HPDE6-E6E7 (cell line): Measurements from ENCODE around the gene METTL25.

Experiments
- DNase-seq: peaks from one replicate; pipeline ENCODE4 v3.0.0; 2011; ENCODE audit warnings: missing footprints; ENCODE audit errors: extremely low spot score

The METTL25 gene

DNA sequence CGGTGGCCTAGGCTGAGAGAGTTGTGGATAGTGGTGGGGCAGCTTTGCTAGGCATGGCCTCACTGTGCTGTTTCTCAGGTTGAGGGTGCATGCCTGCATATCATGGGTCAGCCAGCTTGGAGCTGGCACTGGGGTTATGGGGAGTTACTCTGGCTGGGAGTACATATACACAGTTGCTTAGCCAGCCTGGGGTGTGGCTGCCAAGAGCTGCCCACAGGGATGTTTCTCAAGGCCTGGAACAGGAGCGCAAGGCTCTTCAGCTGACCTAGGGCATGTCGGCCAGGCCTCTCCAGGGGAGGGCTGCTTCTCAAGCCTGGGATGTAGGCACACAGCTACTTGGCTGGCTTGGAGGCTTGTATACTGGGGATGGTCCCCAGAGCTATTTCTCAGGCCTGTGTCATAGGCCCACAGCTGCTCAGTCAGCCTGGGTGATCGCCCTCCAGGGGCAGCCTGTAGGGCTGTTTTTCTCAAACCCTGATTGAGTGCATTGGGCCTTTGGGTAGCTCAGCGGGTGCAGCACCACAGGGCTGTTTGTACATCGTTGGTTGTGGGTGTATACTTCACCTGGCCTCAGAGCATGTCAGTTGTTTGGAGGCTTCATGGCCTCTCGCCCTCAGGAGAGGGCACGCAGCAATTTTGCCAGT is 114.9 kb downstream of the METTL25 start:
- DNase-seq = no peak

DNA sequence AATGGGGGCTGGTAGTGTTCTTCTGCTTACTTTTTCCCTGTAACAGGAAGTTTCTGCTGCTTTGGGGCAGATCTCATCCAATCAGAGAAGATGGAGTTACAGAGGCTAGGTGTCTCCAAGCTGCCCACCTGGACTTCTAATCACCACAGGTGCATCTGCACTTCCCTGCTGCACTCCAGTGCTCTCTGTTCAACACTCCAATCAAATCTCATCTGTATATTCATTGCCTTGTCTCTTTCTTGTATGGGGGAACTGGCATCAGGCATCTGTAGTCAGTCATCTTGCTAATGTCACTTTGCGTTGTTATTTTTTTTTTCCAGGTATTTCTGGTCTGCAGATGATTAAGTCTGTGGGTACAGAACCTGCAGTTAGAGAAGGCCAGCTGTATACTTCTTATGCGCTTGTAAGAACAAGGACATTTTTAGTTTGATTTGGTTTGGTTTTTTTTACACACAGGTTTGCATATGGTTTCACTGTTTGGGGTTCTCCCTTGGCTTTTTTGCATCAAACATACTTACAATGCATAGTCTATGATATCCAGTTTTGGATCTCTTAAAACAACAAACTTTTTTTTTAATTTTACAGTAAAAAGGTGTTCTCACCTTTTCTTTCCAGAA is 116.0 kb downstream of the METTL25 start:
- no peak for DNase-seq

DNA sequence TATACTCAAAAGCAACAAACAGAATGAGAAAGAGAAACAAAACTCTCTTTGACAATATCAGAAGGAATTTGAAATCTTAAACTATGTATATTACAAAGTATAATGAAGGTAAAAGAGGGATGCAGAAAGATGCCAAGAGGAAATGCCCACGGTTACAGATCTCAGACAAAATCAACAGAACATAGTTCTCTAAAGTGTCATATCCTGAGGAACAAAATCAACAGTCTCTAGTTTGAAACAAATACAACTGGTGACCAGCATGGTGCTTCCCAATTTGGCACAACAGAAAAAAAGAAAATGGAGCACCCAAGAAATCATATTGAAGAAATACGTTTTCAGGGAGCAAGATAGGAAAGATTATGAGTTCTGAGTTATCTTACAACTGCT is 116.5 kb downstream of the METTL25 start:
- DNase-seq = no peak

DNA sequence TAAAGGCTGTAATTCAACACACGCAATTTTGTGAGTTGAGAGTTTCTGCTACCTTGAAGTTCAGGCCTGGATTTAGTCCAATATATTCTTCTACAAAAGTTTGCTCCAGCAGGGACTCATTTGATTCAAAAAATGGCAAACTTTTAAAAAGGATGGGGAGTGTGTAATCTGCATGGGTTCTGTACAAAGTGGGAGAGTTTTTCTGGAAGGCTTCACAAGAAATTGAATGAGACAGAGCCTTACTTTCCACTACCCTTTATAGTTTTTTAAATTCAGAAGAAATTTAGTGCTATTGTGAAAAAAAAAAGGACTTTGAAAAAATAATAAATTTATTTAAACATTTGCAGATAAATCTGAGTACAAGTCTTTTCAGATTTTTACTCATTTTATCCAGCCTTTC is 116.9 kb downstream of the METTL25 start:
- no peak for DNase-seq

DNA sequence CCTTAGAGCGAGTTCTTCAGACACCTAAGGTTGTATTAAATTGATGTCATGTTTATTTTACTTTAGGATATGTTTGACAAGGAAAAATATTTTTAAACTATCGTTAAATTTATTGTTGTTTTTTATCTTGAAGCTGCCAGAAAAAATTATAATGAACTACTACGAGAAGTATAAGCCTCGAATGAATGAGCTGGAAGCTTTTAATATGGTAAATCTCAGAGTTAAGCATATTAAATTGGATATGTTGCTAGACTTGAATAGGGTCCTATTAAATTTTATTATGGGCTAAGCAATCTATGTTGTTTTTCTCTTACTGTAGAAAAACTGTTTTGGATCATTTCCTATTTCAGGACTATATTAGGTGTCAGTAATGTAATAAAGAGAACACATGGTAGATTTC is 118.2 kb downstream of the METTL25 start:
- no peak for DNase-seq

DNA sequence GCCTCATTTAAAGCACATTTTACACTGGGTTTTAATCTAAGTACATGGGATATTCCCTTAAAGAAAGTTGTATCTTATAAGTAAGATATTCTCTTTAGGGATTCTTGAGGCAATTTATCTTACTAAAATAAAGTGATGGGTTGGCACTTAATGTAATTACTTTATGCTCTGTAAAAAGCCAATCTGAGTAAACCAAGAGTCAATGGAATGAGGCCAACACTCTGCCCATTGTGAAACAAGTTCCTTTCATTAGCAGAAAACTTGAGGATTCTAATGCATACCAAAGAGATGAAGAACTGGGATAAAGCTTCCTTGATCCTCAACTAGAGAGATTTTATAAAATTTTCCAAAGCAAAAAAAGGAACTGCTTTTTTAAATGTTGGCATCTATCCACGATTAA is 121.2 kb downstream of the METTL25 start:
- DNase-seq = no peak

DNA sequence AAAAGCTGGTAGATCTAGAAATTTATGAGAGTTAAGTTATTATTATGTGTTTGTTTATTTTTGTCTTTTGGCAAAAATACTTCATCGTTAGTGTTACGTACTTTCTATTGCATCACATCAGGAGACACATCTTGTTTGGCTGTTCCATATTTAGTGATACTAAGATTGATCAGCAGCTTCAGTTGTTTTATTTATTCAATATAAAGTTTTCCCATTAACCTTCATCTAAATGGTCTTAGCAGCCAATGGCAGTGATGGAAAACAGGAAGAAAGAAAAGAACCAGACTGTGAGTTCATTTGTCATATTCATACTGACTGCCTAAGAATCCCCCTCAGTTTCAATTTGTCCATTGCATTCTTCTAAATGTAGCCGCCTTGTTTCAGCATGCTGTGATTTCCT is 122.3 kb downstream of the METTL25 start:
- no peak for DNase-seq

DNA sequence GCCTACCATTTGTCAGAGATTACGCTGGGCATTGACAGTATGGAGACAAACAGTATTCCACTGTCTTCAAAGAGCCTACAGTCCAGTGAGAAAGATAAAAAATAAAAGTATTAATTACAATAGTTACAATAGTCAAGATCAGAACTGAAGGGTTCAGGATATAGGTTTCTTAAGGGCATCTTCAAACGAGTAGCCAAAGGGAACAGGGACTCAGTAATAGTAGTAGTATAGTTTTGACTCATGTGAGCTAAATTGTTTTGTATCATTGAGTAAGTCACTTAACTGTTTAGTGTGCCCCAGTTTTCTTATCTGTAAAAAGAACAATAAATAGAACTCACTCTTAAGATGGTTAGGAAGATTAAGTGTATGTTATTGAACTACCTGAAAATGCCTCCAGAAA is 123.6 kb downstream of the METTL25 start:
- no peak for DNase-seq

DNA sequence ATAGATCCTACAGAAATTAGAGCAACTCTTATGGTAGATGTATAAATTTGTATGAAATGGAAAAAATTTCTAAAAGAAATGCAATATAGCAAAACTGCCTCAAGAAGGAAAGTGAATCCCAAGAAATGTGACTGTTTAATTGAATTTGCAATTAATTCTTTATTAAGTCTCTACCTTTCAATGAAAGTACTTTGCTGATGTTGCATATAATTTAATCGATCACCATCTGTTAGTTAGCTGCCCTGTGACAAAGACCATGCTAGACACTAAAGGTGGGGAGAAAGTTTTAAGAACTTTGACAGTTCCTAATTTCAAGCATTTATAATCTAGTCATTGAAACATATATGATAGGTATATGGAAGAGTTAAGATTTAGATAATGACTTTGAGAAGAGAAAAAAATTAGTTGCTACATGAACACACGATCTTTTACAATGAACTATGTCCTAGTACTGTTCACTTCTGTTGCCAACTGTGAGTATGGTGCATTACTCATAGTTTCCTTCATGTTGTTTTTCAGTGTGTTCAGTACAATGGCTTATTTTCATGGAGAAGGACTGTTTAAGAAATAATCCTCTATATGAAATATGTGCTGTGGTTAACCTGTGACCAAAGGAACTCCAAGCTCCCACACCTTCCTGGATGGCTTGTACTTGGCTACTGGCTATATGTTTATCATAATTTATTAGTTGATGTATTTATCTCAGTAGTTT is 128.4 kb downstream of the METTL25 start:
- DNase-seq = no peak

DNA sequence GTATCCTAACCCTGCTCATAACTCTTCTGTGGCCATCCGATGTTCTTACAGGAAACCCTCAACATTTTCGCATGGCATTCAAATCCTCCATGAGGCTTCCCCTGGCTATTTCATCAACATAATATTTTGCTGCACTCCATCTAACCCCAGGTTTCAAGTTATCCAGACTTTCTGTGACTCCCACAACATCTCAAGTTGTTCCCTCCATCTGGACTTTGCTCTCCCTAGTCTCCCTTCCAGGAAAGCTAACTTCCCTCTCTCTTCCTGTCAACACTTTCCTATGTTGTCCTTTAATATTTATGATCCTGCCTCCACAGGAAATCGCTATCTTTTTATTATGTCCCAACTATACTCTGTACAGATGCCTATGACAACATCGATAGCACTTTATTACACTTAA is 146.1 kb downstream of the METTL25 start:
- DNase-seq = no peak

DNA sequence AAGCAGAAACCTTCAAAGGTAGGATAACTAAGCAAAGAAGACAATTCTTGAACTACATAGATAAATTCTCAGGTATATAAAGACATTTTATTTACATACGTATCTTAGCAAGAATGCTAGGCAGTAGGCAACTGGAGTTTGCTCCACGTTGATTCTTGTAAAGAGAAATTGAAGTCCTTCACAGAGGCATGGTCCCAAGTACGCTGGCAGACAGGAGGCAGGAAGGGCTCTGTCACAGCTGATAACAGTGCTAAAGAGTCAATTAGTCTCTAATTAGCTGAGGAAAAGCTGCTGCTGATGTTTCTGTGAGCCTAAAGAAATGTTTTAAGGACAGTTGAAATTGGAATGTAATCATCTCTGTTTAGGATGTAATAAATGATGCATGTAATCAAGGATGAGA is 146.8 kb downstream of the METTL25 start:
- DNase-seq = no peak

DNA sequence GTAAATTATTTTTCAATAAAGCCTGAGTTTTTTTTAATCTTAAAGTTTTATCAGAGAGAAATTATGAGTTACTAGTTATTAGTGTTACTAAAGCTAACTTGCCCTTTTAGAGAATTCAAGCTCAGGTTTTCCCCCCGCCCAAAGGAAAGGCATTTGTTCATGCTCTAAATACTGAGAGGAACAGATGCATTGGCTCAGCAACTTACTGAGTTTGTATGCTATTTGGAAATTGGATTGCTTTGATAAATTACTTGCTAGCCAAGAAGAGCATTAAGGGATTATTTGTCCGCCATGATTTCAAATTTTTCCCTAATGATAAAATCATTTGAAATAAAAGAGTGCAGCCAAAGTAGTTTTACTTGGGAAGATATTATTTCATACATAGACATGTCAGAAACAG is 149.4 kb downstream of the METTL25 start:
- no peak for DNase-seq

DNA sequence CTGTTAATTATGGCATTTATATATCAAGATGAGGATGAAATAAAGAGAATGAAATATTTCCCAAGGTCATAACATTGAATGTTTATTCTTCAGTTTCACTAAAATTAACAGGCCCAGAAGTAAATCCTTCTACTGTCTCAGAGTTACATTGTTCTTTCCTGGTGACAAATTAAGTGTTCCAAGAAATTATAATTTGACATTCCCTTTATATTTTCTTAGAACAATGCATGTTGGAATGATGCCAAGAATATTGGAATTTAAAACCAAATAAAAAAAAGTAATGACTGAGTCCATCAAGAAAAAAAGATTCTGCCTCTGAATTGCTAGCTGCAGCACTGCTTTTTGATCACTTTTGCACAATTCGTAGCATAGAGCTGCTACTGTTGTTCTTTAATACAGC is 152.1 kb downstream of the METTL25 start:
- no peak for DNase-seq

DNA sequence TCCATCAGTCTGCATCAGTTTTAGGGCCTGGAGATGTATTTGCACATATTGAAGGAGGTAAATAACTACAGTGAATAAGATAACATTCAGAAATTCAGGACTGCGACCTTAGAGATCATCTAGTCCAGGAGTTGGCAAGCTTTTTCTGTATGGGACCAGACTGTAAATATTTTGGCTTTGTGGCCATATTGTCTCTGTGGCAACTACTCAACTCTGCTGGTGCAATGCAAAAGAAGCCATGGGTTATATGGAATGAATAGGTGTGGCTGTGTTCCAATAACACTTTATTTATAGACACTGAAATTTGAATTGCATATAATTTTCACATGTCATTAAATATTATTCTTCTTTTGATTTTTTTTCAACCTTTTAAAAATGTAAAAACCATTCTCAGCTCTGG is 156.6 kb downstream of the METTL25 start:
- DNase-seq = no peak

DNA sequence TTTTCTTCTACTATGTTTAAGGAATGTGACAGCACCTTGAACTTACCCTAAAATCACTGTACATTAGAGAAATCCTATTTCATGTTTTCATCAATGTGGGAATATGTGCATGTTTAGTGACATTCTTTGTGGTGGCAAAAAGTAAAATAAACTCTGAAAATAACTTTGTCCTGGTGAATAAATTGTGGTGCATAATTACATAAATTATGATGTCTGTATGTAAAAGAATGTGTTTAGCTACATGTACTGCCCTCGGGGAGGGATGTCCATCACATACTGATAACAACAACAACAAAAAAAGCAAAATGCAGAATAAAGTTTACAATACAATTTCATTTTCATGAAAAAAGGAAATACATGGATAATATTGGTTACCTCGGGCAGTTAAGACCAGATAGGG is 157.3 kb downstream of the METTL25 start:
- no peak for DNase-seq

DNA sequence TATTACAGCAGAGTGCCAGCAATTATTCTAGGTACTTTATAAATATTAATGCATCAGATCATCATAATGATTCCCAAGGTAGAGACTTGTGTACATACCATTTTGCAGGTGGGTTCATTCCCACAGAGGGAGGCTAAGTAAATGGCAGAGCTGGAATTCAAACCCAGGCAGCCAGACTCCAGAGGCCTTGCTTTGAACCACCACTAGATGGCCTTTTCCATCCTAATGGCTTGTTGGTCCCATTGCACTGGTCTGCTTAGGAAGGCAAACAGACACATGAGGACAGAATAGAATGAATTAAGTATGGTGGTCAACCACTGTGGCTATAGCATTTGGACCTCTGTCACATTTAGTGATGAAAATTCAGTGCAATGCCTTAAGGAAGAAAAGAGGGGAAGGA is 158.7 kb downstream of the METTL25 start:
- DNase-seq = no peak

DNA sequence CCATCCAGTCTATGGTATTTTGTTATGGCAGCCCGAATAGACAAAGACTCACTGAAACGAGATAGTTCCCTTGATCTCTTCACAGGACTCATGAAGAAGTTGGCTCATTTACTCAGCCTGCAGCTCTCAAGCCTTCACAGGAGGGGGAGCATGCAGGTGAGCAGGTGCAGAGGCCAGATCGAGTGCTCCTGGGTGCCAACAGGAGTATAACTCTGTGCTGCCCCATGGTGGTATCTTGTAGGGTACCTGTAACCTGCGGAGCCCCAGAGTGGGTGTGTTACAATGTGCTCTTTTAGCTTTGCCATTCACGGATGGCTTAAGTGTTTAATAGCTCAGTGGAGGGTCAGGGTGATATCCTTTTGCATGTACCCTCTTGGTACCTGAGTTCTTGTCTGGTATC is 159.5 kb downstream of the METTL25 start:
- DNase-seq = no peak

DNA sequence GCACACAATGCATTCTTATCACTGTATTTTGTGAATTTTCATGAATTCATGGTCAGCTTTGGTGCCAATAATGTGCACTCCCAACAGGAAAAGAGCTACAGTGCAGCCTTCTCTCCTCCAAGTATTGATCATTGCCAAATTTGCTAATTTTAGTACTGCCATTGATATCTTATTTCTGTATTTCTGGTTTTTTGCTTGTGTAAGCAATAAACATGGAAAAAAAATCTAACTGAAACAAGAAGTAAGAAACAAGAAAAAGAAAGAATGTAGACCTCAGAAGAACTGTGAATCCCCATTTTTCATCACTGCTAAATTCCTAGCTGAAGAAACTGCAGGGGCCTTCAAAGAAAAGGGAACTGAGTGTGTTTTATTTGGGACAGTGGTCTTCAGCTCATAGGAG is 161.2 kb downstream of the METTL25 start:
- DNase-seq = no peak

DNA sequence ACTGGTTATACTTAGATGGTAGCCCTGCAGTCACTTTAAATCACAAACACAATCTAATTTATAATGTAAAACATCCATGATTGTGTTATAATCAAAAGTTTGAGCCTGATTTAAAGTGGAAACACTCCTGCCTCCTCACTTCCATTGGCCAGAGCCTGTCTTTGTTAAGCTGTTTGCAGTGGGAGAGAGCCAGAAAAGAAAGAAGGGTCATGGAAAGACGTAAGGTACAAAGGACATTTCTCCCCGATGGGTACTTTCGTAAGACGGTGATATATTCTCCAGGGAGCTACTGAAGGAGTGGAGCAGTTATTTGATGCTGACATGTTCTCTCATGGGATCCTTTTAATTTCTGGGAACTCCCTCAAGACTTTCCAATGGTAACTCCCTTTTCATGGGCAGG is 164.0 kb downstream of the METTL25 start:
- DNase-seq = no peak

DNA sequence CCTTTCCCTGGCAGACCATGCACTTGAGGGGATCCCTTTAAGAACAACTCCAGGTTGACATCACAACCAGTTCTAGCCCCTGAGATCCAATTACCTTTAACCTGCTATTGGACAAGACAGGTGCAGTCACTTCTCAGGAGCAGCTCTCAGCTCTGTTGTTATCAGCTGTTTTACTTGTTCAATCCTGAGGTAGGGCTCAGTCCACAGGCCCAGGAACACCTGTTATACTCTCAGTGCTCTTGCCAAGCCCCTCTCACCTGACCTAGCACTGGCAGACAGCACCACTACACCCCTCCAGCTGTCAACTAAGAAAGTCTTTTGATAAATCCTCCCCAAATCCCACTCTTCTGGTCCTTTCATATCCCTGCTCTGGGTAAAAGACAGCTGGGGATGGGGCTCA is 164.4 kb downstream of the METTL25 start:
- no peak for DNase-seq

DNA sequence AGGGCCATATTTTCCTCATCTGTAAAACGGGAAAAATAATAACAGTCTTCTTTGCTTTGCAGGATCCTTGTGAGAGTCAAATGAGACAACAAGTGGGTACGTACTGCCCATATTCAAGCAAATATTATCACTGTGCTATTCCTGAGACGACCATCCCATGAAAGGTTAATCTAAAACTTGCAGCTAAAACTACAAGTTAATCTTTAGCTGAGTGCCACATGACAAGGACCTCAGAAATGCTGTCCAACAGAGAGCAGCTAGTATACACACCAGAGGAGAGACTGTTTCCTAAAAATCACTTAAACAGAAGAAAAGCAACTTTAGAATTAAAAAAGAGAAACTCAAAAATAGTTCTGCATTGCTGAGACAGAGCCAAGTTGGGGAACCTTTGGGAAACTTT is 165.7 kb downstream of the METTL25 start:
- no peak for DNase-seq

DNA sequence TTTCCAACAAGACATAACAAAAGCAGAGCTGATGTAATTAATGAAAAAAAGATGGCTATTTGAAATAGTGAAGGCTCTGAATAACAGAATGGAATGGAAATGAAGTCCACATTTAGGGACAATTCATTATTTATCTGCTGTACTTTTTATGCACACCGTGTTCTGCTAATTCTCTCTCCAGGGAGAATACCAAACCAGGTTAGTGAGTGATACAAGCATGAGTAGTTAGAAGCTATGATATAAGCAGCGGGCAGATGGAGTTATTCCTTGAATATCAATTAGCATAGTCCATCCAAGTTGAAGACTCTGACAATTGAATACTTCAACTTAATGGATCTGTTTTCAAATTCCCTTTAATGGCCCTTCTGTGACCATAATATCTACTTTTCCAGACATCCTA is 166.3 kb downstream of the METTL25 start:
- DNase-seq = no peak

DNA sequence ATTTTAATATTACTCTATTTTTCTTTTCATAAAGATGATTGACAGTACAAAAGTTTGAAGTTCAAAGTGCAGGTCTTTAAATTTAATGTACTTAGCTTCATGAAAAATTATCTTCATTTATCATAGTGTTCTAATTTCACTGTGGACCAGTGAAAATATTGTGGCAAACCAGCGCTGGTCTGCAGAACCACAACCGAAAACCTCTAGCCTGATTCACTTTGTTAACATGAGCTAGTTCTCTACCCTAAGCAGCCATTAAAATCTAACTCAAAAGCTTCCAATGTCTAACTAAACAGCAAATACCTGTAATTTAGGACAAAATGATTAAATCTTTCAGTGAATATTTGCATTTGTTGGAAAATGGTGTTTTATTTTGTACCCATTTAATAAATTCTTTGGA is 167.3 kb downstream of the METTL25 start:
- DNase-seq = no peak
